ENCODE data around the gene GLOD5. TPM values are rescaled to one million over a fixed set of nuclear protein-coding genes. Genes with fewer than 3 reads are reported as not detected.

GLOD5 gene
- total RNA-seq, 2 donors from 2014 or later, result not detected

- Histone ChIP-seq H3K36me3 (ENCODE audit: control insufficient read depth, insufficient read depth, low read length) (no peaks in the 10 kb centered on the region), H3K4me1 (ENCODE audit: control insufficient read depth, insufficient read depth, low read length) (no peaks in the 10 kb centered on the region), H3K27me3 (ENCODE audit: control insufficient read depth, insufficient read depth, low read length, poor library complexity, severe bottlenecking) (no peaks in the 10 kb centered on the region), H3K27ac (ENCODE audit: low read depth, low read length) (no peak overlapping the region), H3K9ac (ENCODE audit: extremely low read depth, low read length, poor library complexity, severe bottlenecking) (no peak overlapping the region), H3K4me3 (ENCODE audit: low read length) (no peak overlapping the region), H3K9me3 (ENCODE audit: control insufficient read depth, low read length) (no peaks in the 10 kb centered on the region)
- Mint-ChIP-seq H3K4me3 (no peak overlapping the region), H3K9me3 (peaks cover 67% of the 10 kb centered on the region), H3K27ac (no peak overlapping the region), H3K4me1 (peaks cover 4% of the 10 kb centered on the region), H3K36me3 (ENCODE audit: low read depth) (no peaks in the 10 kb centered on the region), H3K27me3 (ENCODE audit: insufficient read depth) (peaks cover 7% of the 10 kb centered on the region)
- no peak for TF ChIP-seq CTCF (conservative IDR thresholded peaks at IDR 0.05)
- 90 to 92% methylated on average over 4 to 16 of the region's 16 CpGs for WGBS, 2 experiments (ENCODE audit: insufficient coverage in 1 of 2, insufficient read length in 1 of 2)
- DNase-seq, result no peak
Observed at GRCh38 chrX:48785540-48786214, 24.1 kb downstream of the GLOD5 start.

- peaks cover 4% of the 10 kb centered on the region for H3K4me1 Mint-ChIP-seq
- no peaks in the 10 kb centered on the region for H3K36me3 Mint-ChIP-seq (ENCODE audit: low read depth)
- WGBS, 2 experiments (ENCODE audit: insufficient coverage in 1 of 2, insufficient read length in 1 of 2), result 97% methylated on average over 3 of the region's 7 CpGs; no CpG with 5 or more reads in 1 of the 2 experiments
- Histone ChIP-seq H3K9me3 (ENCODE audit: control insufficient read depth, low read length) (no peaks in the 10 kb centered on the region), H3K4me1 (ENCODE audit: control insufficient read depth, insufficient read depth, low read length) (no peaks in the 10 kb centered on the region), H3K27me3 (ENCODE audit: control insufficient read depth, insufficient read depth, low read length, poor library complexity, severe bottlenecking) (no peaks in the 10 kb centered on the region), H3K4me3 (ENCODE audit: low read length) (no peak within 1 kb of the TSS), H3K36me3 (ENCODE audit: control insufficient read depth, insufficient read depth, low read length) (no peaks in the 10 kb centered on the region), H3K27ac (ENCODE audit: low read depth, low read length) (no peak within 1 kb of the TSS), H3K9ac (ENCODE audit: extremely low read depth, low read length, poor library complexity, severe bottlenecking) (no peak within 1 kb of the TSS)
- H3K4me3 Mint-ChIP-seq, result no peak within 1 kb of the TSS
- peaks cover 66% of the 10 kb centered on the region for H3K9me3 Mint-ChIP-seq
- DNase-seq, result no peak
- no peak for TF ChIP-seq CTCF (conservative IDR thresholded peaks at IDR 0.05)
- H3K27me3 Mint-ChIP-seq (ENCODE audit: insufficient read depth), result peaks cover 7% of the 10 kb centered on the region
- no peak within 1 kb of the TSS for H3K27ac Mint-ChIP-seq
Observed at GRCh38 chrX:48786341-48786800, 24.8 kb downstream of the GLOD5 start, which contains the start of gene GATA1. Gene GATA1, plus strand, starts transcription at chrX:48786590. Its CDS starts 4,520 bp downstream, at chrX:48791110.

GRCh38 chrX:48786825-48787504 lies 25.4 kb downstream of the GLOD5 start:
- Mint-ChIP-seq H3K36me3 (ENCODE audit: low read depth) (no peaks in the 10 kb centered on the region), H3K9me3 (peaks cover 65% of the 10 kb centered on the region), H3K4me1 (peaks cover 4% of the 10 kb centered on the region), H3K27ac (no peak overlapping the region), H3K4me3 (no peak overlapping the region), H3K27me3 (ENCODE audit: insufficient read depth) (peaks cover 7% of the 10 kb centered on the region)
- Histone ChIP-seq H3K4me1 (ENCODE audit: control insufficient read depth, insufficient read depth, low read length) (no peaks in the 10 kb centered on the region), H3K9me3 (ENCODE audit: control insufficient read depth, low read length) (no peaks in the 10 kb centered on the region), H3K27me3 (ENCODE audit: control insufficient read depth, insufficient read depth, low read length, poor library complexity, severe bottlenecking) (no peaks in the 10 kb centered on the region), H3K9ac (ENCODE audit: extremely low read depth, low read length, poor library complexity, severe bottlenecking) (no peak overlapping the region), H3K36me3 (ENCODE audit: control insufficient read depth, insufficient read depth, low read length) (no peaks in the 10 kb centered on the region), H3K27ac (ENCODE audit: low read depth, low read length) (no peak overlapping the region), H3K4me3 (ENCODE audit: low read length) (no peak overlapping the region)
- no peak for TF ChIP-seq CTCF (conservative IDR thresholded peaks at IDR 0.05)
- DNase-seq, result no peak
- WGBS, 2 experiments (ENCODE audit: insufficient coverage in 1 of 2, insufficient read length in 1 of 2), result 85 to 92% methylated on average over 2 to 6 of the region's 6 CpGs
